HEK293T (cell line): Measurements from ENCODE around the gene AARS2.

Experiments used
- CTCF ChIA-PET: fragments of 350-600 bp; formaldehyde crosslinking; extraction: SDS; loops from one replicate; lab custom pipeline; 2021; ENCODE audit warnings: antibody characterized with exemption, inconsistent platforms; lab: Yijun Ruan, JAX
- POLR2A ChIA-PET: fragments of 350-600 bp; formaldehyde crosslinking; extraction: SDS; loops from one replicate; lab custom pipeline; 2020; ENCODE audit warnings: antibody characterized with exemption, inconsistent platforms; lab: Yijun Ruan, JAX
- DNase-seq: peaks from one replicate; pipeline ENCODE4 v3.0.0; 2012; ENCODE audit warnings: mixed read lengths; ENCODE audit errors: extremely low spot score
- ARNT ChIP-seq: fragments of 450-650 bp; IDR thresholded peaks from 2 replicates; pipeline ENCODE4 v1.6.1; 2017; ENCODE audit warnings: mild to moderate bottlenecking
- BHLHE40 ChIP-seq: fragments of 450-650 bp; IDR thresholded peaks from 2 replicates; pipeline ENCODE4 v1.6.1; 2016; ENCODE audit warnings: mild to moderate bottlenecking, moderate library complexity, borderline replicate concordance
- CTBP1 ChIP-seq: fragments of 450-650 bp; IDR thresholded peaks from 2 replicates; pipeline ENCODE4 v1.6.1; 2016; ENCODE audit warnings: borderline replicate concordance
- ELF4 ChIP-seq: fragments of 450-650 bp; IDR thresholded peaks from 2 replicates; pipeline ENCODE4 v1.6.1; 2017; ENCODE audit warnings: antibody characterized with exemption
- FOXA1 ChIP-seq: fragments of 450-650 bp; IDR thresholded peaks from 2 replicates; pipeline ENCODE4 v1.6.1; 2016; ENCODE audit warnings: mild to moderate bottlenecking
- FOXK2 ChIP-seq: fragments of 450-650 bp; IDR thresholded peaks from 2 replicates; pipeline ENCODE4 v1.6.1; 2016; ENCODE audit warnings: mild to moderate bottlenecking
- FOXM1 ChIP-seq: fragments of 450-650 bp; IDR thresholded peaks from 2 replicates; pipeline ENCODE4 v1.6.1; 2017; ENCODE audit warnings: mild to moderate bottlenecking, borderline replicate concordance
- HDGF ChIP-seq: fragments of 450-650 bp; IDR thresholded peaks from 2 replicates; pipeline ENCODE4 v1.6.1; 2017; ENCODE audit warnings: antibody characterized with exemption, borderline replicate concordance
- L3MBTL2 ChIP-seq: fragments of 450-650 bp; conservative IDR thresholded peaks from 2 replicates; pipeline ENCODE4 v1.6.1; 2016; ENCODE audit warnings: mild to moderate bottlenecking
- LEF1 ChIP-seq: fragments of 450-650 bp; IDR thresholded peaks from 2 replicates; pipeline ENCODE4 v1.6.1; 2017; ENCODE audit warnings: mild to moderate bottlenecking, borderline replicate concordance
- NFRKB ChIP-seq: fragments of 450-650 bp; IDR thresholded peaks from 2 replicates; pipeline ENCODE4 v1.6.1; 2016; ENCODE audit warnings: mild to moderate bottlenecking, moderate library complexity
- PKNOX1 ChIP-seq: fragments of 450-650 bp; IDR thresholded peaks from 2 replicates; pipeline ENCODE4 v1.6.1; 2016
- SP1 ChIP-seq: fragments of 450-650 bp; IDR thresholded peaks from 2 replicates; pipeline ENCODE4 v1.6.1; 2017
- SUZ12 ChIP-seq: fragments of 450-650 bp; IDR thresholded peaks from 2 replicates; pipeline ENCODE4 v1.6.1; 2016; ENCODE audit warnings: mild to moderate bottlenecking
- TARDBP ChIP-seq: fragments of 450-650 bp; IDR thresholded peaks from 2 replicates; pipeline ENCODE4 v1.6.1; 2016
- ZNF384 ChIP-seq: fragments of 450-650 bp; IDR thresholded peaks from 2 replicates; pipeline ENCODE4 v1.6.1; 2016

AARS2 gene

GRCh38 chr6:44309092-44309491 lies 4.1 kb downstream of the AARS2 start:
- TF ChIP-seq FOXK2, result no peak
- no peak for TF ChIP-seq ELF4
- no peak for TF ChIP-seq SP1
- TF ChIP-seq CTBP1, result no peak
- TF ChIP-seq LEF1, result no peak
- no peak for TF ChIP-seq PKNOX1
- no peak for TF ChIP-seq SUZ12
- TF ChIP-seq BHLHE40, result no peak
- TF ChIP-seq TARDBP, result no peak
- no peak for TF ChIP-seq L3MBTL2
- TF ChIP-seq FOXA1, result no peak
- CTCF ChIA-PET, result interaction anchor here (0.7 kb wide), 1 partner anchor 41 kb away, joined by 3 read pairs; no protein-coding TSS in a partner anchor
- POLR2A ChIA-PET, result interaction anchor here (0.9 to 2.4 kb wide), 4 partner anchors 9 to 62 kb away, joined by 3 to 7 read pairs (median 3); partner anchors contain the start of gene HSP90AB1
- DNase-seq, result no peak

GRCh38 chr6:44307217-44307616 lies 5.9 kb downstream of the AARS2 start:
- CTCF ChIA-PET, result interaction anchor here (1.5 kb wide), 2 partner anchors 8 to 39 kb away, joined by 4 to 5 read pairs; no protein-coding TSS in a partner anchor
- no peak for DNase-seq
- POLR2A ChIA-PET, result interaction anchor here (1.9 kb wide), 1 partner anchor 11 kb away, joined by 4 read pairs; no protein-coding TSS in a partner anchor
- TF ChIP-seq BHLHE40, result no peak
- TF ChIP-seq ELF4, result no peak
- no peak for TF ChIP-seq ARNT
- TF ChIP-seq FOXA1, result no peak
- TF ChIP-seq CTBP1, result no peak
- no peak for TF ChIP-seq FOXM1
- no peak for TF ChIP-seq PKNOX1
- TF ChIP-seq L3MBTL2, result no peak
- TF ChIP-seq FOXK2, result no peak
- TF ChIP-seq LEF1, result no peak
- TF ChIP-seq NFRKB, result no peak

- CTCF ChIA-PET, result interaction anchor here (1.5 to 2.5 kb wide), 3 partner anchors 8 to 39 kb away, joined by 3 to 25 read pairs (median 5); no protein-coding TSS in a partner anchor
- no peak for DNase-seq
- POLR2A ChIA-PET, result interaction anchor here (1.9 kb wide), 1 partner anchor 11 kb away, joined by 4 read pairs; no protein-coding TSS in a partner anchor
- TF ChIP-seq FOXM1, result no peak
- no peak for TF ChIP-seq BHLHE40
- no peak for TF ChIP-seq SP1
- no peak for TF ChIP-seq ZNF384
- no peak for TF ChIP-seq SUZ12
- TF ChIP-seq PKNOX1, result no peak
- TF ChIP-seq L3MBTL2, result no peak
- TF ChIP-seq LEF1, result no peak
- TF ChIP-seq ARNT, result no peak
- TF ChIP-seq TARDBP, result no peak
- TF ChIP-seq FOXA1, result no peak
- TF ChIP-seq HDGF, result no peak
- TF ChIP-seq FOXK2, result no peak
- no peak for TF ChIP-seq ELF4
- TF ChIP-seq NFRKB, result no peak
- no peak for TF ChIP-seq CTBP1
Measured at GRCh38 chr6:44306710-44307109, 6.4 kb downstream of the AARS2 start.

GRCh38 chr6:44305200-44305725 lies 7.9 kb downstream of the AARS2 start:
- TF ChIP-seq CTBP1 (no peak), ARNT (no peak), ELF4 (no peak), SUZ12 (no peak), FOXK2 (no peak), L3MBTL2 (no peak), FOXM1 (no peak), NFRKB (no peak), ZNF384 (no peak), TARDBP (no peak), LEF1 (no peak), PKNOX1 (no peak), HDGF (no peak), BHLHE40 (no peak), FOXA1 (no peak), SP1 (no peak)
- CTCF ChIA-PET, result interaction anchor here (0.6 to 2.5 kb wide), 12 partner anchors 8 to 49 kb away, joined by 3 to 25 read pairs (median 4); partner anchors contain the start of gene AARS2
- DNase-seq, result no peak
- POLR2A ChIA-PET, result interaction anchor here (0.6 to 2.1 kb wide), 4 partner anchors 13 to 112 kb away, joined by 3 to 7 read pairs (median 3); partner anchors contain the start of gene HSP90AB1
